DOHH2 (cell line): Measurements from ENCODE around the gene TNFAIP2.

Experiments
- H3F3A ChIP-seq: fragments of 200-600 bp; sonication (generic), shearing (Covaris generic); 2 replicates; pipeline ENCODE4 v1.6.0; 2016; ENCODE audit warnings: antibody characterized with exemption, mild to moderate bottlenecking; ENCODE audit not compliant: control insufficient read depth, insufficient read depth
- H3K27ac ChIP-seq: fragments of 200-600 bp; sonication (generic); 2 replicates; pipeline ENCODE4 v1.5.1; 2014; ENCODE audit warnings: low read depth, mild to moderate bottlenecking, low read length, moderate library complexity
- H3K27me3 ChIP-seq: fragments of 200-600 bp; sonication (generic); 2 replicates; pipeline ENCODE4 v1.6.1; 2014; ENCODE audit warnings: mild to moderate bottlenecking, low read length, mixed read lengths; ENCODE audit not compliant: control insufficient read depth
- H3K36me3 ChIP-seq: fragments of 200-600 bp; sonication (generic); 2 replicates; pipeline ENCODE4 v1.6.1; 2014; ENCODE audit warnings: mild to moderate bottlenecking, low read length, moderate library complexity, mixed read lengths; ENCODE audit not compliant: control insufficient read depth
- H3K4me1 ChIP-seq: fragments of 200-600 bp; sonication (generic); 2 replicates; pipeline ENCODE4 v1.6.1; 2014; ENCODE audit warnings: mild to moderate bottlenecking, low read length, mixed read lengths; ENCODE audit not compliant: control insufficient read depth
- H3K4me2 ChIP-seq: fragments of 200-600 bp; sonication (generic); 2 replicates; pipeline ENCODE4 v1.6.0; 2014; ENCODE audit warnings: mild to moderate bottlenecking, low read length, moderate library complexity
- H3K4me3 ChIP-seq: fragments of 200-600 bp; sonication (generic); 2 replicates; pipeline ENCODE4 v1.5.1; 2014; ENCODE audit warnings: mild to moderate bottlenecking, low read length, mixed read lengths
- H3K79me2 ChIP-seq: fragments of 200-600 bp; sonication (generic); 2 replicates; pipeline ENCODE4 v1.6.1; 2014; ENCODE audit warnings: mild to moderate bottlenecking, low read length, mixed read lengths; ENCODE audit not compliant: control insufficient read depth
- H3K9me2 ChIP-seq: fragments of 200-600 bp; sonication (generic); replicated peaks from 2 replicates; pipeline ENCODE4 v1.6.1; 2014; ENCODE audit warnings: mild to moderate bottlenecking, low read length, mixed read lengths; ENCODE audit not compliant: control insufficient read depth
- H3K9me3 ChIP-seq: fragments of 200-600 bp; sonication (generic); 2 replicates; pipeline ENCODE4 v1.6.1; 2014; ENCODE audit warnings: antibody characterized with exemption, low read length, mixed read lengths; ENCODE audit not compliant: control insufficient read depth, insufficient read depth
- H4K20me1 ChIP-seq: fragments of 200-600 bp; sonication (generic); 2 replicates; pipeline ENCODE4 v1.6.0; 2014; ENCODE audit warnings: low read depth, mild to moderate bottlenecking, antibody characterized with exemption, low read length, moderate library complexity; ENCODE audit not compliant: control insufficient read depth, insufficient read depth
- CTCF ChIP-seq: fragments of 200-600 bp; sonication (generic); IDR thresholded peaks from one replicate; pipeline ENCODE4 v1.5.1; 2014; ENCODE audit warnings: antibody characterized with exemption, mild to moderate bottlenecking, low read depth, low read length; ENCODE audit not compliant: poor library complexity, severe bottlenecking
- EZH2phosphoT487 ChIP-seq: fragments of 200-600 bp; sonication (generic); IDR thresholded peaks from 2 replicates; pipeline ENCODE4 v1.6.1; 2017; ENCODE audit warnings: borderline replicate concordance, mild to moderate bottlenecking, antibody characterized with exemption, low read length, moderate library complexity, mixed read lengths

The TNFAIP2 gene

GRCh38 chr14:103132381-103133209 lies 9.3 kb downstream of the TNFAIP2 start:
- TF ChIP-seq EZH2phosphoT487, result no peak
- no peak for TF ChIP-seq CTCF
- Histone ChIP-seq H3K27me3 (no peaks in the 10 kb centered on the region), H3K9me3 (no peaks in the 10 kb centered on the region), H3K4me1 (peaks cover 10% of the 10 kb centered on the region), H3F3A (no peaks in the 10 kb centered on the region), H3K27ac (no peak overlapping the region), H3K4me3 (no peak overlapping the region), H4K20me1 (no peaks in the 10 kb centered on the region), H3K36me3 (peaks cover 6% of the 10 kb centered on the region), H3K9me2 (no peaks in the 10 kb centered on the region), H3K79me2 (no peaks in the 10 kb centered on the region), H3K4me2 (no peak overlapping the region)

- TF ChIP-seq EZH2phosphoT487 (no peak), CTCF (no peak)
- H3K27ac ChIP-seq, result no peak overlapping the region
- H4K20me1 ChIP-seq, result no peaks in the 10 kb centered on the region
- no peaks in the 10 kb centered on the region for H3K9me3 ChIP-seq
- H3K4me3 ChIP-seq, result no peak overlapping the region
- H3K9me2 ChIP-seq, result no peaks in the 10 kb centered on the region
- H3K79me2 ChIP-seq, result no peaks in the 10 kb centered on the region
- peaks cover 10% of the 10 kb centered on the region for H3K4me1 ChIP-seq
- H3F3A ChIP-seq, result no peaks in the 10 kb centered on the region
- no peaks in the 10 kb centered on the region for H3K27me3 ChIP-seq
- H3K4me2 ChIP-seq, result no peak overlapping the region
- peaks cover 6% of the 10 kb centered on the region for H3K36me3 ChIP-seq
These were observed 10.2 kb downstream of the TNFAIP2 start for GRCh38 chr14:103133210-103134140.

GRCh38 chr14:103134405-103134804 lies 11.1 kb downstream of the TNFAIP2 start:
- Histone ChIP-seq H3K36me3 (peaks cover 6% of the 10 kb centered on the region), H3K27ac (no peak overlapping the region), H3K4me2 (no peak overlapping the region), H3K4me1 (peaks cover 10% of the 10 kb centered on the region), H3K9me3 (no peaks in the 10 kb centered on the region), H3K27me3 (no peaks in the 10 kb centered on the region), H4K20me1 (no peaks in the 10 kb centered on the region), H3K4me3 (no peak overlapping the region), H3F3A (no peaks in the 10 kb centered on the region), H3K9me2 (no peaks in the 10 kb centered on the region), H3K79me2 (no peaks in the 10 kb centered on the region)
- TF ChIP-seq CTCF, result no peak
- no peak for TF ChIP-seq EZH2phosphoT487
